GM21515 (cell line): ENCODE measurements around the gene ANKRD9.

Source experiments
- ATAC-seq: cut with Tn5 transposase; IDR thresholded peaks from one replicate; pipeline ENCODE4 v1.9.1; 2021; ENCODE audit not compliant: unreplicated experiment

Gene ANKRD9

GRCh38 chr14:102479777-102480176 is 29.8 kb downstream of the ANKRD9 start:
- no peak for ATAC-seq

GRCh38 chr14:102479107-102479506 is 30.5 kb downstream of the ANKRD9 start:
- no peak for ATAC-seq

- no peak for ATAC-seq
Measured at GRCh38 chr14:102474934-102475333, 34.6 kb downstream of the ANKRD9 start.

GRCh38 chr14:102473559-102473958 is 36.0 kb downstream of the ANKRD9 start:
- no peak for ATAC-seq

GRCh38 chr14:102472791-102473150 is 36.8 kb downstream of the ANKRD9 start:
- ATAC-seq, result no peak

- ATAC-seq, result no peak
Measured at GRCh38 chr14:102471921-102472790, 37.4 kb downstream of the ANKRD9 start.

- no peak for ATAC-seq
Measured at GRCh38 chr14:102469261-102469660, 40.3 kb downstream of the ANKRD9 start.

GRCh38 chr14:102464846-102465341 is 44.7 kb downstream of the ANKRD9 start:
- ATAC-seq, result no peak

GRCh38 chr14:102464006-102464405 is 45.6 kb downstream of the ANKRD9 start:
- no peak for ATAC-seq

GRCh38 chr14:102462391-102462790 is 47.2 kb downstream of the ANKRD9 start:
- ATAC-seq, result no peak

- no peak for ATAC-seq
Measured at GRCh38 chr14:102461490-102462338, 47.9 kb downstream of the ANKRD9 start.

GRCh38 chr14:102457509-102457908 is 52.1 kb downstream of the ANKRD9 start:
- ATAC-seq, result no peak

- no peak for ATAC-seq
Measured at GRCh38 chr14:102454711-102455110, 54.9 kb downstream of the ANKRD9 start.

GRCh38 chr14:102452302-102452701 is 57.3 kb downstream of the ANKRD9 start:
- ATAC-seq, result no peak
